HG03060 (cell line): Measurements from ENCODE around the gene LRRC8B.
A peak's percentile ranks its signal among the peaks of the same experiment; 100 is the strongest.
"Not testable (repeated sequence)": the region's sequence is repeated elsewhere in the genome, so short reads cannot be mapped to it uniquely, and the experiment has no call there.

Experiments
- ATAC-seq: cut with Tn5 transposase; IDR thresholded peaks from one replicate; pipeline ENCODE4 v1.9.1; 2021; ENCODE audit warnings: low read depth, moderate number of reproducible peaks; ENCODE audit not compliant: unreplicated experiment

LRRC8B gene

GRCh38 chr1:89629600-89629999 is 105.0 kb downstream of the LRRC8B start:
- not testable (repeated sequence) for ATAC-seq

GRCh38 chr1:89630048-89630447 is 105.4 kb downstream of the LRRC8B start:
- no peak for ATAC-seq

GRCh38 chr1:89631816-89632656 is 107.4 kb downstream of the LRRC8B start:
- ATAC-seq = no peak

GRCh38 chr1:89632657-89633247 is 108.1 kb downstream of the LRRC8B start, which contains the start of gene LRRC8C:
TSS of gene LRRC8C (plus strand) at chr1:89633120. CDS start at chr1:89686474, 53,354 bp downstream.
- ATAC-seq = peak; percentile 52

- peak; percentile 29 for ATAC-seq
These were observed 108.7 kb downstream of the LRRC8B start for GRCh38 chr1:89633248-89633799.

GRCh38 chr1:89633800-89634625 is 109.4 kb downstream of the LRRC8B start:
- ATAC-seq = no peak

- no peak for ATAC-seq
These were observed 111.5 kb downstream of the LRRC8B start for GRCh38 chr1:89635825-89636815.

GRCh38 chr1:89637496-89637895 is 112.9 kb downstream of the LRRC8B start:
- no peak for ATAC-seq

- ATAC-seq = no peak
These were observed 115.8 kb downstream of the LRRC8B start for GRCh38 chr1:89640440-89640839.

GRCh38 chr1:89641781-89642180 is 117.2 kb downstream of the LRRC8B start:
- no peak for ATAC-seq

- no peak for ATAC-seq
These were observed 118.9 kb downstream of the LRRC8B start for GRCh38 chr1:89643577-89643976.

GRCh38 chr1:89644119-89644814 is 119.6 kb downstream of the LRRC8B start:
- ATAC-seq = no peak

- no peak for ATAC-seq
These were observed 121.6 kb downstream of the LRRC8B start for GRCh38 chr1:89646259-89646658.
